Naive thymus-derived CD4-positive, alpha-beta T cell (primary cell): Measurements from ENCODE around the gene ELFN2. TPM values are rescaled to one million over a fixed set of nuclear protein-coding genes. Genes with fewer than 3 reads are reported as not detected.

ENCODE experiments used
- ATAC-seq: fragments of 150-1000 bp; cut with Tn5 transposase; 2 replicates; pipeline ENCODE4 v1.10.0; 2021; ENCODE audit warnings: mild to moderate bottlenecking, moderate library complexity
- CTCF ChIA-PET: fragments of 350-600 bp; sonication (Branson Sonifier 250); formaldehyde crosslinking; loops from one replicate; lab custom pipeline; 2021; ENCODE audit warnings: antibody characterized with exemption; lab: Charles Lee
- POLR2A ChIA-PET: fragments of 350-600 bp; sonication (Branson Sonifier 250); formaldehyde crosslinking; loops from one replicate; lab custom pipeline; 2021; ENCODE audit warnings: antibody characterized with exemption, inconsistent platforms; lab: Charles Lee
- DNase-seq, 9 donors: peaks; one replicate each; pipeline versions ENCODE4 v3.0.0 to v3.0.0-alpha.2; 2020 to 2022; ENCODE audit warnings: mixed read lengths in 1 of 9
- H3K27ac ChIP-seq: one replicate; pipeline ENCODE4 v1.7.0; 2013; ENCODE audit warnings: mild to moderate bottlenecking, low read depth, low read length, moderate library complexity
- H3K27me3 ChIP-seq, 2 donors: one replicate each; pipeline ENCODE4 v1.7.0; 2013; ENCODE audit warnings: low read length in 2 of 2, mild to moderate bottlenecking in 2 of 2, moderate library complexity in 2 of 2; ENCODE audit not compliant: control insufficient read depth in 2 of 2, insufficient read depth in 2 of 2
- H3K36me3 ChIP-seq, 3 experiments: 1 replicate in 2 of 3; 2 replicates in 1 of 3; pipeline ENCODE4 v1.7.0; 2013; ENCODE audit warnings: low read length in 3 of 3, mild to moderate bottlenecking in 3 of 3, moderate library complexity in 1 of 3; ENCODE audit not compliant: insufficient read depth in 3 of 3, control insufficient read depth in 2 of 3
- H3K4me1 ChIP-seq, 2 donors: one replicate each; pipeline ENCODE4 v1.7.0; 2013; ENCODE audit warnings: low read length in 2 of 2, mild to moderate bottlenecking in 2 of 2, moderate library complexity in 1 of 2; ENCODE audit not compliant: control insufficient read depth in 2 of 2, insufficient read depth in 2 of 2
- H3K4me3 ChIP-seq: 2 replicates; pipeline ENCODE4 v1.7.0; 2013; ENCODE audit warnings: mild to moderate bottlenecking, low read length
- H3K9me3 ChIP-seq, 3 experiments: 1 replicate in 2 of 3; 2 replicates in 1 of 3; pipeline ENCODE4 v1.7.0; 2013; ENCODE audit warnings: low read length in 3 of 3; ENCODE audit not compliant: control insufficient read depth in 2 of 3
- H3K27ac Mint-ChIP-seq, 9 donors: one replicate each; pipeline ENCODE4 v1.8.0; 2020 to 2022; ENCODE audit warnings: mixed read lengths in 9 of 9, mild to moderate bottlenecking in 8 of 9, moderate library complexity in 5 of 9, inconsistent platforms in 2 of 9
- H3K27me3 Mint-ChIP-seq, 5 donors: one replicate each; pipeline ENCODE4 v1.8.0; 2021 to 2022; ENCODE audit warnings: mixed read lengths in 5 of 5, mild to moderate bottlenecking in 1 of 5
- H3K36me3 Mint-ChIP-seq, 5 donors: one replicate each; pipeline ENCODE4 v1.8.0; 2020 to 2022; ENCODE audit warnings: mixed read lengths in 5 of 5, mild to moderate bottlenecking in 3 of 5, inconsistent platforms in 1 of 5
- H3K4me1 Mint-ChIP-seq, 7 donors: one replicate each; pipeline ENCODE4 v1.8.0; 2020 to 2022; ENCODE audit warnings: mixed read lengths in 7 of 7, mild to moderate bottlenecking in 3 of 7, inconsistent platforms in 1 of 7
- H3K4me3 Mint-ChIP-seq, 10 donors: one replicate each; pipeline ENCODE4 v1.8.0; 2020 to 2022; ENCODE audit warnings: mild to moderate bottlenecking in 10 of 10, mixed read lengths in 10 of 10, moderate library complexity in 6 of 10, inconsistent platforms in 2 of 10
- H3K9me3 Mint-ChIP-seq, 11 donors: one replicate each; pipeline ENCODE4 v1.8.0; 2020 to 2022; ENCODE audit warnings: mixed read lengths in 11 of 11, mild to moderate bottlenecking in 4 of 11, inconsistent platforms in 1 of 11, moderate library complexity in 1 of 11
- intact Hi-C, 2 donors: fragments of 100-400 bp; cut with micrococcal nuclease; formaldehyde crosslinking; loops; one replicate each; pipeline ENCODE4 v1.15.1; 2023
- polyA plus RNA-seq, 2 donors: library from polyadenylated mRNA; unstranded; fragments of 300-500 nt; fragmentation: Illumina TruSeq; gene quantifications; one replicate each; pipeline ENCODE4 v1.2.3, GENCODE V29; 2021
- total RNA-seq, 6 experiments: library from RNA in 5 of 6; stranded (reverse) in 5 of 6; gene quantifications; 1 replicate in 5 of 6; 2 replicates in 1 of 6; pipeline ENCODE4 v1.2.3 and lab custom pipeline; 2021 to 2026

The ELFN2 gene
- total and polyA plus RNA-seq, 7 experiments from 2014 or later: 0.10 to 0.66 (median 0.57) TPM; not detected in 2

DNA sequence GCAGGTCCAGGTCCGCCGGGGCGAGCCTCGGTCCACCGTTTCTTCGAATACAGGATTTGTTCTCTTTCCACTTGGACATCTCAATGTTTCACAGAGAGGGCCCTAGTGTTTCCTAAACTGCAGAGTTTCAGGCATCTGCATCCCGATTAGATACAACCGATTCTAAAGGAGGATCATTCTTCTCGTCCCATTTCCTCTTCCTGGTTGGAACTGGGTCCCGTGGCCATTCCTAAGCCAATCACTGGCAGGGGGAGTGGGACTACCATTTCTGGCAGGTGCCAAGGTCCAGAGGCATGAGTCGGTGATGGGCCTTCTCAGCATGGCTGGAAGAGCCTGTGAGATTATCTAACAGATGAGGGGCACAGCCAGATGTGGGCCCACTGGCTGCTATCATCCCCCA, 68.9 kb downstream of the ELFN2 start:
- Mint-ChIP-seq H3K27me3 (no peaks in the 10 kb centered on the region), H3K9me3 (peaks cover 0 to 1% (median 0%) of the 10 kb centered on the region in 11 donors), H3K36me3 (no peaks in the 10 kb centered on the region), H3K4me3 (no peak overlapping the region), H3K27ac (no peak overlapping the region), H3K4me1 (peaks cover 0 to 7% (median 0%) of the 10 kb centered on the region in 7 donors)
- intact Hi-C loops: no loop called here
- no peak overlapping the region for H3K27ac ChIP-seq
- CTCF ChIA-PET: no interaction called here
- no peaks in the 10 kb centered on the region for H3K36me3 ChIP-seq
- POLR2A ChIA-PET: no interaction called here
- H3K4me3 ChIP-seq: no peak overlapping the region
- H3K9me3 ChIP-seq: no peaks in the 10 kb centered on the region
- no peaks in the 10 kb centered on the region for H3K27me3 ChIP-seq
- DNase-seq (no peak), ATAC-seq (no peak)
- H3K4me1 ChIP-seq: no peaks in the 10 kb centered on the region

DNA sequence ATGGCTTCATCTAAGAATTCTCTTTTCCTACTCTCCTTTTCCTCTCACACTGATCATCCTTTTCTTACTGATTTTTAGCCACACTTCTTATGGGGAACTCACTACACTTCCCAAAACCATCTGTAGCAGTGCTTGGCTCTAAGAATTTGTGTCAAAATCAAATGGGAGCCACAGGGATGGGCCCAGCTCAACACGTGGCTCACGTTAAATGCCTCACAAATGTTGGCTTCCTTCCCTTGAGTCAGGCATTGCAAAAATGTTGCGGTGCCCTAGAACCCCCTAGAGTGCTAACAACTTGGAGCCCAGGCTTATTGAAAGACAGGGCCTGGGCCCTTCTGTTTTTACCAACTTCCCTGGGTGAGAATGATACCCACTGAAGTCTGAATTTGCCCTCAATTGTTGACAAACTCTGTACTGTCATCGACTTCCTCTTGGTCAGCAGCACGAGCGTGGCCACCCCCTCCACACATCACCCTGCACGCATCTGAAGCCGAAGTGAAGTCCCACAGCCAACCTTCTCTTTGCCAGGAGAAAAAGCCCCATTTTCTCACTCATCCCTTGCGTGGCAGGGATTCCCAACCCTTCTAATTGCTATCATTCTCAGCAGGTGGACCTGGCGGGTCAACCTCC, 69.7 kb downstream of the ELFN2 start:
- Histone ChIP-seq H3K27me3 (no peaks in the 10 kb centered on the region), H3K27ac (no peak overlapping the region), H3K9me3 (no peaks in the 10 kb centered on the region), H3K4me3 (no peak overlapping the region), H3K4me1 (no peaks in the 10 kb centered on the region), H3K36me3 (no peaks in the 10 kb centered on the region)
- Mint-ChIP-seq H3K9me3 (peaks cover 0 to 1% (median 0%) of the 10 kb centered on the region in 11 donors), H3K4me1 (peaks cover 0 to 7% (median 0%) of the 10 kb centered on the region in 7 donors), H3K27me3 (no peaks in the 10 kb centered on the region), H3K36me3 (no peaks in the 10 kb centered on the region), H3K27ac (no peak overlapping the region), H3K4me3 (no peak overlapping the region)
- DNase-seq (no peak), ATAC-seq (no peak)
- ChIA-PET POLR2A (no interaction called here), CTCF (no interaction called here)
- intact Hi-C loops: no loop called here

DNA sequence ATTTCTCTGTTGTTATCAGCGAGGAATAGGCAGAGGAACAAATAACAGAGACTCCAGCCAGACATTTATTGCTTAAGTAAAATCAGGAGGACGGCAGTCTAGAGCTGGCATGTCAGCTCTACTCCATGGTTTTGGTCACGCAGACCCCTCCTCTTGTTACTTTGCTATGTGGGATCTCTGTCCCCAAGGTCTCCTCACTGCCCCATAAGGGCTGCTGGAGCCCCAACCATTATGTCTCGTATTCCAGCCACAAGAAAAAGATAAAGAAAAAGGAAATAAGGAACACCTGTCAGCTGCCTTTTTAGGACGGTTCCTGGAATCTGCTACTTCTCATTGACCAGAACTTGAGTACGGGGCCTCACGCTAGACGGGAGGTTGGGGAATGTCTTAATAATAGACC, 70.4 kb downstream of the ELFN2 start:
- peaks cover 0 to 10% (median 0%) of the 10 kb centered on the region in 7 donors for H3K4me1 Mint-ChIP-seq
- Histone ChIP-seq H3K27me3 (no peaks in the 10 kb centered on the region), H3K36me3 (no peaks in the 10 kb centered on the region), H3K4me3 (no peak overlapping the region), H3K9me3 (no peaks in the 10 kb centered on the region), H3K4me1 (no peaks in the 10 kb centered on the region), H3K27ac (no peak overlapping the region)
- DNase-seq (no peak), ATAC-seq (no peak)
- no peak overlapping the region for H3K27ac Mint-ChIP-seq
- H3K27me3 Mint-ChIP-seq: no peaks in the 10 kb centered on the region
- intact Hi-C loops: no loop called here
- CTCF ChIA-PET: no interaction called here
- H3K36me3 Mint-ChIP-seq: no peaks in the 10 kb centered on the region
- POLR2A ChIA-PET: no interaction called here
- no peak overlapping the region for H3K4me3 Mint-ChIP-seq
- peaks cover 0 to 1% (median 0%) of the 10 kb centered on the region in 11 donors for H3K9me3 Mint-ChIP-seq

DNA sequence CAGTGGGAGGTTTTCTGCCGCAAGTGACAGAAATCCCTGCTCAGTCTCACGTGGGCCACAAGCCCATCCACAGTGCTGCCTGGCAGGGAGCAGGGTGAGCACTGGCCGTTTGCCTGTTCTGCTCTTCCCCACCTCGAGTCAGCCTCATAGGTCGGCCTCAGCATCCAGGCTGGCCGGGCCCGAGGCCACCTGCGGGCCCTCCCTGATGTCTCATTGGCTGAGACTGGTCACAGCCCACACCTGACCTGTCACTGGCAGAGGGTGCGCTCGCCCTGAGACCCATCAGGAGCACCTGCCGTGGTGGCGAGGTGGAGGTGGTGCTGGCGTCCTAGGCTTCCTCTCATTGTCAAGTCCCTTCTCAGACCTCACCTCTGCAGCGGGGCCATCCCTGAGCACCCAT, 72.1 kb downstream of the ELFN2 start:
- Mint-ChIP-seq H3K36me3 (no peaks in the 10 kb centered on the region), H3K4me3 (no peak overlapping the region), H3K27me3 (peaks cover 0 to 6% (median 0%) of the 10 kb centered on the region in 5 donors), H3K27ac (no peak overlapping the region), H3K4me1 (peaks cover 0 to 5% (median 0%) of the 10 kb centered on the region in 7 donors), H3K9me3 (peaks cover 0 to 1% (median 0%) of the 10 kb centered on the region in 11 donors)
- ChIA-PET POLR2A (no interaction called here), CTCF (no interaction called here)
- intact Hi-C loops: no loop called here
- ATAC-seq (no peak), DNase-seq (no peak)
- no peak overlapping the region for H3K27ac ChIP-seq
- no peaks in the 10 kb centered on the region for H3K27me3 ChIP-seq
- H3K9me3 ChIP-seq: no peaks in the 10 kb centered on the region
- H3K4me3 ChIP-seq: no peak overlapping the region
- no peaks in the 10 kb centered on the region for H3K4me1 ChIP-seq
- H3K36me3 ChIP-seq: no peaks in the 10 kb centered on the region

DNA sequence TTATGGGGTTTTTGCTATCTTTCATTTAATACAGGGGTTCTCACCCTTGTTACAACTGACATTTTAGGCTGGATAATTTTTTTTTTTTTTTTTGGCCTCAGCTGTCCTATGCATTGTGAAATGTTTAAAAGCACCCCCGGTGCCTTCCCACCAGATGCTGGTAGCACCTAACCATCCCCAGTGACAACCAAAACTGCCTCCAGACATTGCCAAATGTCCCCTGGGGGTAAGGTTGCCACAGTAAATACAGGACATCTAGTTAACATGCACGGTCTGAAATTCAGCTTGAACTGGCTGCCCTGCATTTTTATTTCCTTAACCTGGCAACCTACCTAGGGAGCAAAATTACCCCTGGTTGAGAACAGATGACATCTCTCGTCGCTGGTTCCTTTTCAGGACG, 72.6 kb downstream of the ELFN2 start:
- no peak overlapping the region for H3K27ac Mint-ChIP-seq
- no peak overlapping the region for H3K4me3 Mint-ChIP-seq
- H3K4me3 ChIP-seq: no peak overlapping the region
- H3K27me3 ChIP-seq: no peaks in the 10 kb centered on the region
- H3K36me3 Mint-ChIP-seq: no peaks in the 10 kb centered on the region
- ChIA-PET CTCF (no interaction called here), POLR2A (no interaction called here)
- H3K27me3 Mint-ChIP-seq: peaks cover 0 to 6% (median 0%) of the 10 kb centered on the region in 5 donors
- H3K4me1 ChIP-seq: no peaks in the 10 kb centered on the region
- H3K36me3 ChIP-seq: no peaks in the 10 kb centered on the region
- no peak for DNase-seq
- H3K9me3 ChIP-seq: no peaks in the 10 kb centered on the region
- no peak for ATAC-seq
- no peak overlapping the region for H3K27ac ChIP-seq
- intact Hi-C loops: no loop called here
- peaks cover 0 to 1% (median 0%) of the 10 kb centered on the region in 11 donors for H3K9me3 Mint-ChIP-seq
- H3K4me1 Mint-ChIP-seq: peaks cover 0 to 5% (median 0%) of the 10 kb centered on the region in 7 donors

DNA sequence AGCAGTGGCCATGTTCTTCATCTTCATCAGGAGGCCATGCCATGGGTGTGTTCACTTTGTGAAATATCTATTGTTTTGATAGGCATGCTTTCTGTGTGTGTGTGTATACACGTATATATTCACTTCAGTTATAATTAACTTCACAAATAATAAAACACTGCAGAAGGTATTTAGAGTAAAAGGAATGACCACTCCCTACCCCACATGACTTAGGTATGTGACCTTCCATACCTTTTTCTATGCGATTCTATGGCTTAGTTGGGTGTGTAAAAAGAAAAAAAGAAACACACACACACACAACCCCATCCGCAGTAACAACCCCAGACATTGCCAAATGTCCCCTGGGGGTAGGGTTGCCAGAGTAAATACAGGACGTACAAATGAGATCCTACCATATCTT, 73.0 kb downstream of the ELFN2 start:
- Histone ChIP-seq H3K4me1 (no peaks in the 10 kb centered on the region), H3K9me3 (no peaks in the 10 kb centered on the region), H3K36me3 (no peaks in the 10 kb centered on the region), H3K27ac (no peak overlapping the region), H3K27me3 (no peaks in the 10 kb centered on the region), H3K4me3 (no peak overlapping the region)
- DNase-seq (no peak), ATAC-seq (no peak)
- Mint-ChIP-seq H3K36me3 (no peaks in the 10 kb centered on the region), H3K9me3 (peaks cover 0 to 1% (median 0%) of the 10 kb centered on the region in 11 donors), H3K27ac (no peak overlapping the region), H3K27me3 (peaks cover 0 to 6% (median 0%) of the 10 kb centered on the region in 5 donors), H3K4me1 (peaks cover 0 to 5% (median 0%) of the 10 kb centered on the region in 7 donors), H3K4me3 (no peak overlapping the region)
- ChIA-PET POLR2A (no interaction called here), CTCF (no interaction called here)
- intact Hi-C loops: no loop called here

DNA sequence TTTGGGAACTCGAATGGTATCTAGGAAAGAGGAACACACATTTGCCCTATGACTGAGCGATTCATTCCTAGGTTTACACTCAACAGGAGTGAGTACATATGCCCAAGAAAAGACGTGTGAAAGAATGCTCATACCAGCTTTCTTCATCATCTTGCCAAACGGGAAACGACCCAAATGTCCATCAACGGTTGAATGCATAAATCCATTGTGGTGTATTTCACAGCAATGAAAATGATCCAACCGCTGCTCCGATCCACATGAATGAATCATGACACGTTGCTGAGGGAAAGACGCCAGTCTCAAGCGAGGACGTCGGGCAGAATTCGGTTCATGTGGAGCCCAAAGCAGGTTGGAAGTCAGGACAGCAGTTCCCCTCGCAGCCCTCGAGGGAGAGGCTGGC, 73.4 kb downstream of the ELFN2 start:
- Mint-ChIP-seq H3K36me3 (no peaks in the 10 kb centered on the region), H3K27me3 (peaks cover 0 to 6% (median 0%) of the 10 kb centered on the region in 5 donors), H3K4me1 (peaks cover 0 to 4% (median 0%) of the 10 kb centered on the region in 7 donors), H3K4me3 (no peak overlapping the region), H3K9me3 (peaks cover 0 to 1% (median 0%) of the 10 kb centered on the region in 11 donors), H3K27ac (no peak overlapping the region)
- no peak overlapping the region for H3K27ac ChIP-seq
- H3K36me3 ChIP-seq: no peaks in the 10 kb centered on the region
- DNase-seq (no peak), ATAC-seq (no peak)
- H3K27me3 ChIP-seq: no peaks in the 10 kb centered on the region
- ChIA-PET CTCF (no interaction called here), POLR2A (no interaction called here)
- H3K9me3 ChIP-seq: no peaks in the 10 kb centered on the region
- H3K4me3 ChIP-seq: no peak overlapping the region
- intact Hi-C loops: no loop called here
- no peaks in the 10 kb centered on the region for H3K4me1 ChIP-seq
